ENCODE measurements around the gene SHISA4.

DNA sequence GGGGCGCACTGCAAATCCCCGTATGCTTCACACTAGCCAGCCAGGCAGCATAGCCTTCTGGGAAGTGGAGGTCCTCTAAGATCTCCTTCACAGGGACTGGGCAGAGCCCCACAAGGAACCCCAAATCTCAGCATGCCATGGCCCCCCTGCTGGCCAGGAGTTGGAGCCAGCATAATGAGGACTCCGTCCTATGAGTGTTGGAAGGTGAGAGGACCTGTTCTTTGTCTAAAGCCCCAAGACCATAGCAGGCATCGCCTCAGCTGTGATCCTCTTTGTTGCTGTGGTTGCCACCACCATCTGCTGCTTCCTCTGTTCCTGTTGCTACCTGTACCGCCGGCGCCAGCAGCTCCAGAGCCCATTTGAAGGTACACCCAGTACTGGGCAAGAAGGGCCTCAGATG is 1.5 kb downstream of the SHISA4 start:
- TF ChIP-seq, protein P1, sequence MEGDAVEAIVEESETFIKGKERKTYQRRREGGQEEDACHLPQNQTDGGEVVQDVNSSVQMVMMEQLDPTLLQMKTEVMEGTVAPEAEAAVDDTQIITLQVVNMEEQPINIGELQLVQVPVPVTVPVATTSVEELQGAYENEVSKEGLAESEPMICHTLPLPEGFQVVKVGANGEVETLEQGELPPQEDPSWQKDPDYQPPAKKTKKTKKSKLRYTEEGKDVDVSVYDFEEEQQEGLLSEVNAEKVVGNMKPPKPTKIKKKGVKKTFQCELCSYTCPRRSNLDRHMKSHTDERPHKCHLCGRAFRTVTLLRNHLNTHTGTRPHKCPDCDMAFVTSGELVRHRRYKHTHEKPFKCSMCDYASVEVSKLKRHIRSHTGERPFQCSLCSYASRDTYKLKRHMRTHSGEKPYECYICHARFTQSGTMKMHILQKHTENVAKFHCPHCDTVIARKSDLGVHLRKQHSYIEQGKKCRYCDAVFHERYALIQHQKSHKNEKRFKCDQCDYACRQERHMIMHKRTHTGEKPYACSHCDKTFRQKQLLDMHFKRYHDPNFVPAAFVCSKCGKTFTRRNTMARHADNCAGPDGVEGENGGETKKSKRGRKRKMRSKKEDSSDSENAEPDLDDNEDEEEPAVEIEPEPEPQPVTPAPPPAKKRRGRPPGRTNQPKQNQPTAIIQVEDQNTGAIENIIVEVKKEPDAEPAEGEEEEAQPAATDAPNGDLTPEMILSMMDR (IDR thresholded peaks at IDR 0.05): no peak
- no peak for TF ChIP-seq POLR2A (IDR thresholded peaks at IDR 0.05)
